HepG2 (cell line): ENCODE measurements around the gene PAQR7. TPM values are rescaled to one million over a fixed set of nuclear protein-coding genes. Genes with fewer than 3 reads are reported as not detected.

ENCODE experiments used
- ATF7-NPFF ChIP-seq: sonication (generic); formaldehyde crosslinking; IDR thresholded peaks from 2 replicates; pipeline ENCODE4 v1.8.1; 2023; ENCODE audit warnings: mild to moderate bottlenecking, low read depth, missing genetic modification reagents, moderate library complexity
- BRCA1 ChIP-seq: sonication (generic); formaldehyde crosslinking; IDR thresholded peaks from 2 replicates; pipeline ENCODE4 v1.4.0; 2020; ENCODE audit warnings: missing genetic modification reagents
- HCFC1 ChIP-seq: fragments of 150-350 bp; IDR thresholded peaks from 2 replicates; pipeline ENCODE4 v1.6.1; 2014; ENCODE audit warnings: low read depth, low read length
- HNRNPL ChIP-seq: fragments of 200-400 bp; formaldehyde crosslinking; IDR thresholded peaks from 2 replicates; pipeline ENCODE4 v1.6.1; 2017; ENCODE audit warnings: mild to moderate bottlenecking, low read depth, low read length
- KDM5A ChIP-seq: fragments of 200-600 bp; sonication (generic); IDR thresholded peaks from 2 replicates; pipeline ENCODE4 v1.7.0; 2018; ENCODE audit warnings: antibody characterized with exemption, mild to moderate bottlenecking, low read length, borderline replicate concordance
- NFE2 ChIP-seq: sonication (generic); formaldehyde crosslinking; IDR thresholded peaks from 2 replicates; pipeline ENCODE4 v1.4.0; 2020; ENCODE audit warnings: missing genetic modification reagents
- NFYB ChIP-seq: sonication (generic); formaldehyde crosslinking; IDR thresholded peaks from 2 replicates; pipeline ENCODE4 v1.4.0; 2020; ENCODE audit warnings: missing genetic modification reagents
- PLRG1 ChIP-seq: fragments of 450-650 bp; conservative IDR thresholded peaks from 2 replicates; pipeline ENCODE4 v1.6.1; 2016
- PLSCR1 ChIP-seq: sonication (generic); formaldehyde crosslinking; IDR thresholded peaks from 2 replicates; pipeline ENCODE4 v1.5.0; 2020; ENCODE audit warnings: missing genetic modification reagents, mild to moderate bottlenecking, borderline replicate concordance
- RBAK ChIP-seq: sonication (generic); formaldehyde crosslinking; IDR thresholded peaks from 2 replicates; pipeline ENCODE4 v1.5.1; 2020; ENCODE audit warnings: mild to moderate bottlenecking, missing genetic modification reagents
- SNRNP70 ChIP-seq: fragments of 200-400 bp; formaldehyde crosslinking; IDR thresholded peaks from 2 replicates; pipeline ENCODE4 v1.6.1; 2017; ENCODE audit warnings: mild to moderate bottlenecking, low read depth, low read length, moderate library complexity
- TEAD3 ChIP-seq: optimal IDR thresholded peaks from 2 replicates; pipeline ENCODE3; 2016; ENCODE audit warnings: borderline replicate concordance
- TOE1 ChIP-seq: sonication (generic); formaldehyde crosslinking; IDR thresholded peaks from 2 replicates; pipeline ENCODE4 v1.4.0; 2020; ENCODE audit warnings: mild to moderate bottlenecking, missing genetic modification reagents
- TP53 ChIP-seq: sonication (generic); formaldehyde crosslinking; conservative IDR thresholded peaks from 2 replicates; pipeline ENCODE4 v1.4.0; 2020; ENCODE audit warnings: missing genetic modification reagents
- YY1 ChIP-seq: IDR thresholded peaks from 2 replicates; pipeline ENCODE4 v1.6.1; 2011; ENCODE audit warnings: low read length, low read depth, moderate library complexity, mild to moderate bottlenecking; ENCODE audit not compliant: insufficient read depth, insufficient replicate concordance
- ZBTB7B ChIP-seq: sonication (generic); formaldehyde crosslinking; IDR thresholded peaks from 2 replicates; pipeline ENCODE4 v1.4.0; 2020; ENCODE audit warnings: missing genetic modification reagents
- ZFP1 ChIP-seq: IDR thresholded peaks from 2 replicates; pipeline ENCODE4 v1.6.1; 2016
- ZFP36L2 ChIP-seq: sonication (generic); formaldehyde crosslinking; IDR thresholded peaks from 2 replicates; pipeline ENCODE4 v1.4.0; 2020; ENCODE audit warnings: missing genetic modification reagents
- ZMYM3 ChIP-seq: sonication (generic); formaldehyde crosslinking; IDR thresholded peaks from 2 replicates; pipeline ENCODE4 v1.5.1; 2020; ENCODE audit warnings: mild to moderate bottlenecking, missing genetic modification reagents
- ZNF263 ChIP-seq: sonication (generic); formaldehyde crosslinking; IDR thresholded peaks from 2 replicates; pipeline ENCODE4 v1.4.0; 2020; ENCODE audit warnings: missing genetic modification reagents
- ZNF354B ChIP-seq: sonication (generic); formaldehyde crosslinking; IDR thresholded peaks from 2 replicates; pipeline ENCODE4 v1.8.0; 2022; ENCODE audit warnings: mild to moderate bottlenecking, missing genetic modification reagents
- ZNF570 ChIP-seq: sonication (generic); formaldehyde crosslinking; IDR thresholded peaks from 2 replicates; pipeline ENCODE4 v1.4.0; 2020; ENCODE audit warnings: mild to moderate bottlenecking, missing genetic modification reagents, borderline replicate concordance
- ZNF607 ChIP-seq: sonication (generic); formaldehyde crosslinking; IDR thresholded peaks from 2 replicates; pipeline ENCODE4 v1.5.1; 2020; ENCODE audit warnings: missing genetic modification reagents, mild to moderate bottlenecking, borderline replicate concordance
- ZNF816 ChIP-seq: sonication (generic); formaldehyde crosslinking; IDR thresholded peaks from 2 replicates; pipeline ENCODE4 v1.8.0; 2022; ENCODE audit warnings: missing genetic modification reagents, mild to moderate bottlenecking, borderline replicate concordance
- polyA plus RNA-seq, 8 experiments: library from polyadenylated mRNA; depleted of rRNA in 3 of 8; stranded (reverse) in 7 of 8; unstranded in 1 of 8; fragments of >200 nt; fragmentation: Illumina TruSeq in 4 of 8; extraction: Trizol in 4 of 8; gene quantifications; 2 replicates each; pipeline versions ENCODE4 v1.2.1 to v1.2.3, GENCODE V29; 2011 to 2016; ENCODE audit warnings: low read depth in 4 of 8, missing spikeins in 1 of 8, mixed read lengths in 1 of 8; ENCODE audit not compliant: insufficient read depth in 1 of 8
- total RNA-seq, 5 experiments: library from RNA; depleted of rRNA; stranded (reverse); fragments of >200 nt; fragmentation: Illumina TruSeq; extraction: Trizol; gene quantifications; 2 replicates each; pipeline ENCODE4 v1.2.3, GENCODE V29; 2016; ENCODE audit warnings: low read depth in 1 of 5
- TF ChIP-seq, protein P1 (sequence below): IDR thresholded peaks from 2 replicates; pipeline ENCODE4 v1.6.1; 2018; ENCODE audit warnings: missing genetic modification reagents
- TF ChIP-seq, protein P2 (sequence below): IDR thresholded peaks from 2 replicates; pipeline ENCODE4 v1.6.1; 2016
- TF ChIP-seq, protein P3 (sequence below): sonication (generic); formaldehyde crosslinking; IDR thresholded peaks from 2 replicates; pipeline ENCODE4 v1.8.1; 2023; ENCODE audit warnings: mild to moderate bottlenecking, missing genetic modification reagents, borderline replicate concordance

Gene PAQR7
- total and polyA plus RNA-seq, 2 of the 13 experiments (the other 11 are each of a cell fraction or from before 2014, with no cell fraction given): 13.2 to 16.6 TPM

DNA sequence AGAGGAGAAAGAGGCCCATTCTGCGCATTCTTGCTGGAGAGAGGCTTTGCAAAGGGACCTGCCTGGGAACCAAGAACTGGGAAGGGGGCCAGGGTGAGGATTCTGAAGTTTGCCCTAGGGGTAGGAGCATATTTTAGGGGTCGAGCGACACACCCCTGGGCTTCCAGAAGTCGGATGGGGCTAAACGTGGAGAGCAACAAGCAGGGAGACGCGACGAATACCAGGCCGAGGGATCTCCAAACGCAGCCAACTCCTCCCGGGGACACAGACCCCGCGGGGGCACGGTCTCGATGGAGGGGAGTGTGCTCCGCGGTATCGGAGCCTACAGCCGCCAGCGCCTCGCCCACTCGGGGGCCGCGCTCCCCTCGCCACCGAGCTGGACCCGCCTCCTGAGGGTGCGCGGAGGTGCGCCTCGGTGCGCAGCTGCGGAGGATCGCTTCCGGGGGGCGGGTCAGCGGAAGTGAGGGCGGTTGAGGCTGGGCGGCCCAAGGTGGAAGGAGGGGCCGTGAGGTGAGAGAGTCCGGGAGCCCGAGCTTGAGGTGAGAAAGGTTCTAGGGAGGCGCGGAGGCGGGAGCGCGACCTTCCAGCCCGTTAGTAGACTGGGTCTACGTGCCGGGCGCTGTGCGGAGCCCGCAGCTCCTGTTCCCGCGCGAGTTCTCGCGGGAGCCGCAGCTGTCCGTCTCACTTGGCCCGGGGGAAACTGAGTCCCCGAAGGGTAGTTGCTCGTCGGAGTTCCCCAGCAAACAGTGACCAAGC lies 55.8 kb downstream of the PAQR7 start, which contains the start of gene MTFR1L (continued):
- TF ChIP-seq, protein P1, sequence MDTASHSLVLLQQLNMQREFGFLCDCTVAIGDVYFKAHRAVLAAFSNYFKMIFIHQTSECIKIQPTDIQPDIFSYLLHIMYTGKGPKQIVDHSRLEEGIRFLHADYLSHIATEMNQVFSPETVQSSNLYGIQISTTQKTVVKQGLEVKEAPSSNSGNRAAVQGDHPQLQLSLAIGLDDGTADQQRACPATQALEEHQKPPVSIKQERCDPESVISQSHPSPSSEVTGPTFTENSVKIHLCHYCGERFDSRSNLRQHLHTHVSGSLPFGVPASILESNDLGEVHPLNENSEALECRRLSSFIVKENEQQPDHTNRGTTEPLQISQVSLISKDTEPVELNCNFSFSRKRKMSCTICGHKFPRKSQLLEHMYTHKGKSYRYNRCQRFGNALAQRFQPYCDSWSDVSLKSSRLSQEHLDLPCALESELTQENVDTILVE (CRISPR knock-in tag): peak; percentile 96; the same call in 1 of the 2 replicates
- no peak for TF ChIP-seq ZNF263 (CRISPR knock-in tag)
- TF ChIP-seq ZNF570 (CRISPR knock-in tag): peak; percentile 24; the same call in 1 of the 2 replicates
- no peak; the same call in 1 of the 2 replicates for TF ChIP-seq TP53
- TF ChIP-seq SNRNP70: no peak
- TF ChIP-seq TEAD3 (CRISPR knock-in tag): peak; percentile 34
- TF ChIP-seq ZNF816 (CRISPR knock-in tag): no peak; the same call in 1 of the 2 replicates
- TF ChIP-seq ZNF354B (CRISPR knock-in tag): no peak
- no peak for TF ChIP-seq TOE1 (CRISPR knock-in tag)
- peak; percentile 16; the same call in 1 of the 2 replicates for TF ChIP-seq HCFC1
- TF ChIP-seq NFYB (CRISPR knock-in tag): peak; percentile 9; the same call in 1 of the 2 replicates
- peak; percentile 67; the same call in 1 of the 2 replicates for TF ChIP-seq ATF7-NPFF (CRISPR knock-in tag)
- peak; percentile 67 for TF ChIP-seq ZBTB7B
- no peak for TF ChIP-seq ZMYM3 (CRISPR knock-in tag)
- 0 out of 2 replicates have a peak, but pooled peaks have one; percentile 15 for TF ChIP-seq ZFP1 (CRISPR knock-in tag)
- no peak for TF ChIP-seq ZFP36L2 (CRISPR knock-in tag)
- no peak for TF ChIP-seq BRCA1 (CRISPR knock-in tag)
- peak; percentile 7; the same call in 1 of the 2 replicates for TF ChIP-seq ZNF607 (CRISPR knock-in tag)
- TF ChIP-seq, protein P2, sequence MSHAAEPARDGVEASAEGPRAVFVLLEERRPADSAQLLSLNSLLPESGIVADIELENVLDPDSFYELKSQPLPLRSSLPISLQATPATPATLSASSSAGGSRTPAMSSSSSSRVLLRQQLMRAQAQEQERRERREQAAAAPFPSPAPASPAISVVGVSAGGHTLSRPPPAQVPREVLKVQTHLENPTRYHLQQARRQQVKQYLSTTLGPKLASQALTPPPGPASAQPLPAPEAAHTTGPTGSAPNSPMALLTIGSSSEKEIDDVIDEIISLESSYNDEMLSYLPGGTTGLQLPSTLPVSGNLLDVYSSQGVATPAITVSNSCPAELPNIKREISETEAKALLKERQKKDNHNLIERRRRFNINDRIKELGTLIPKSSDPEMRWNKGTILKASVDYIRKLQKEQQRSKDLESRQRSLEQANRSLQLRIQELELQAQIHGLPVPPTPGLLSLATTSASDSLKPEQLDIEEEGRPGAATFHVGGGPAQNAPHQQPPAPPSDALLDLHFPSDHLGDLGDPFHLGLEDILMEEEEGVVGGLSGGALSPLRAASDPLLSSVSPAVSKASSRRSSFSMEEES (CRISPR knock-in tag): 0 out of 2 replicates have a peak, but pooled peaks have one; percentile 41
- TF ChIP-seq RBAK (CRISPR knock-in tag): no peak
- 0 out of 2 replicates have a peak, but pooled peaks have one; percentile 44 for TF ChIP-seq PLSCR1 (CRISPR knock-in tag)
- no peak for TF ChIP-seq PLRG1
- TF ChIP-seq, protein P3, sequence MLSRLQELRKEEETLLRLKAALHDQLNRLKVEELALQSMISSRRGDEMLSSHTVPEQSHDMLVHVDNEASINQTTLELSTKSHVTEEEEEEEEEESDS: 0 out of 2 replicates have a peak, but pooled peaks have one; percentile 42
- no peak for TF ChIP-seq HNRNPL
- TF ChIP-seq YY1: peak; percentile 68
- TF ChIP-seq NFE2 (CRISPR knock-in tag): no peak
- no peak for TF ChIP-seq KDM5A
